GM12874 (cell line): ENCODE results near the gene C1orf116.

ENCODE experiments used
- TF ChIP-seq, protein P1 (sequence below): IDR thresholded peaks from 2 replicates; pipeline ENCODE4 v1.5.1; 2011; ENCODE audit warnings: low read depth, mild to moderate bottlenecking, control low read depth, low read length, moderate library complexity; ENCODE audit not compliant: insufficient read depth

C1orf116 gene

DNA sequence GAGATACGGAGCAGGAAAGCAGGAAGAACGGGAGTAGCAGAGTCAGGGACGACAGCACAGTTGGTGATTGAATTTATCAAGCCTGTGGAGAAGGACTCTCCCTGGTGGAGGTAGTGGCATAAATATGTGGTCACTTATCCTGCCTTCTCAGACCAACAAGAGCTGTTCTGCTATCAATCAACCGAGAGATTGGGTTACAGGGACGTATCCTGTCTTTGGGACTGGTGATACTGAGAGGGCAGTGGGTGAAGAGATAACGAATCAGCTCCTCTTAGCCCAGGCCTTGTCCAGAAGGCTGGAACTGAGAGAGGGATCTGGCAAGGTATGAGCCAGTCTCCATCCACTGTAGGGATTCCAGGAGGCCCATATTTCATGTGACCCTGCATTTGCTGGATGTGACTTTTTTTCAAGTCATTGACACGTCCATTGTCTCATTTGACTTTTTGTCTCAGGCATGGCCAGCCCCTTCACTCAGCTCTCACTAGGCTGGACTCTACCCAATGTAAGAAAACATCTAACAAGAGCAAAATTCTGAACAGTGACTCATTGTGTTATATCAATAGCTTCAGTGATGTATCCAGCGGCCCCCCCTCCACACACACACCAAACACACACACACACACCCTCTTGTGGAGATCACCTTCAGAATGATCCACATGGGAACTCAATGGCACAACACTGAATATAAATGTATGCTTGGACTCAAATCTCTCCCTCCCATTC, 11.3 kb downstream of the C1orf116 start:
- TF ChIP-seq, protein P1, sequence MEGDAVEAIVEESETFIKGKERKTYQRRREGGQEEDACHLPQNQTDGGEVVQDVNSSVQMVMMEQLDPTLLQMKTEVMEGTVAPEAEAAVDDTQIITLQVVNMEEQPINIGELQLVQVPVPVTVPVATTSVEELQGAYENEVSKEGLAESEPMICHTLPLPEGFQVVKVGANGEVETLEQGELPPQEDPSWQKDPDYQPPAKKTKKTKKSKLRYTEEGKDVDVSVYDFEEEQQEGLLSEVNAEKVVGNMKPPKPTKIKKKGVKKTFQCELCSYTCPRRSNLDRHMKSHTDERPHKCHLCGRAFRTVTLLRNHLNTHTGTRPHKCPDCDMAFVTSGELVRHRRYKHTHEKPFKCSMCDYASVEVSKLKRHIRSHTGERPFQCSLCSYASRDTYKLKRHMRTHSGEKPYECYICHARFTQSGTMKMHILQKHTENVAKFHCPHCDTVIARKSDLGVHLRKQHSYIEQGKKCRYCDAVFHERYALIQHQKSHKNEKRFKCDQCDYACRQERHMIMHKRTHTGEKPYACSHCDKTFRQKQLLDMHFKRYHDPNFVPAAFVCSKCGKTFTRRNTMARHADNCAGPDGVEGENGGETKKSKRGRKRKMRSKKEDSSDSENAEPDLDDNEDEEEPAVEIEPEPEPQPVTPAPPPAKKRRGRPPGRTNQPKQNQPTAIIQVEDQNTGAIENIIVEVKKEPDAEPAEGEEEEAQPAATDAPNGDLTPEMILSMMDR = no peak

DNA sequence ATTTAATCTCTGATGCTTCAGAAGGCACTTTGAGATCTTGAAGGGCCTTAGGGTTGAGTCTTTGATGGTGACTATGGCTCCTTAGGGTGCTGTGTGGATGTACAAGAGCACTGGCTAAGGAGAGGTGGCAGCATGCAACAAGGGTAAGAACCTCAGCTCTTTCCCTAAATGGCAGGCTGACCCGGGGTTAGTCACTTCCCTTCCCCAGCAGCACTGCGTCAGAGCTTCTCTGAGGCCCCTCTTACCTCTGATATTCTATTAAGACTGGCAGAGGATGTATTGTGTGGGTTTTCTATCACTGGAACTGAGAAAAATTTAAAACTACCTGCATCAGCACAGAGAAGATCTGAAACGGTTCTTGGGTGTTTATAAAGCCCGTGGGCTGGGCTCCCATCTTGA, 11.8 kb downstream of the C1orf116 start:
- TF ChIP-seq, protein P1 = no peak

- TF ChIP-seq, protein P1 = no peak
These were observed 12.4 kb downstream of the C1orf116 start for GRCh38 chr1:207020065-207020708.

GRCh38 chr1:207019661-207020060, 12.9 kb downstream of the C1orf116 start:
- TF ChIP-seq, protein P1 = no peak

- TF ChIP-seq, protein P1 = no peak
These were observed 13.4 kb downstream of the C1orf116 start for GRCh38 chr1:207019161-207019560.

- TF ChIP-seq, protein P1 = no peak
These were observed 13.8 kb downstream of the C1orf116 start for GRCh38 chr1:207018707-207019106.

DNA sequence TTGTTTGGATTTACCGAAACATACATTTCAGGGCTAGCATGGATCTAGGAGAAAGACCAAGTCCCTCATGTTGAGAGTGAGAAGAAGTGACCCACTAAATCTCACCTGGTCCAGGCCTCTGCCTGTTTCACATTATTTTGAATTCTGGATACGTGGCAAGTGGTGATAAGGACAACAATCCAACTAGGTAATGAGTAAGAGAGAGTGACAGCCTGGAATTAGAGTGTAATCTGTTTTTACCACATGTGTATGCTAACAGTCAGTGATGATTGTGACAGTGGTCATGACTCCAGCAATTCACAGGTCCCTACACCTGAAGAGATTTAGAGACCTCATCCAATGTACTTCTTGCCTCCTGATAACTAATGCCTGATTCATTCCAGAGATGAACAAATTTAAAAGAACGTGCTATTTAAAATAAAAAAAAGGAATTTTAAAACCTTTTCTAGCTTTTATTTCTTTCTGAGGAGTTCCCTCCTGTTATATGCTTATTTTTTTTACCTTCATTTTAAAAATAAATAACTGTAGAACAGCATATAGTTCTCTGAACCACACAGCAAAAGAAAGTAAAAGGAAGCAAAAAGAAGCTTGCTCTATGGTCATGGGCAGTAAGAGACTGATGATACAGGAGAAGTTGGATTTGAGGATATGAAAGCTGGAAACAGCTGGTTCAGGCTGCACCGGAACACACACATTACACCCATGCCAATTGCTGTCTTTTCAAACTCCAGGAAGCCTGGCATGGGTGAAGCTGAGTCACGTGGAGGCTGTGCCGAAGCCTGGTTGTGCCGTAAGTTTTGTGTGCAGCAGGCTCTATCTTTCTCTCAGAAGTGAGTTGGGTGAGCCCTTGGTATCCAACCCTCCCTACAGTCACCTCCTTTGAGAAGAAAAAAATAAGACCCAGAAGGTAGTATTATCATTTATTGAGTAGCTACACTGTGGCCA, 14.7 kb downstream of the C1orf116 start:
- TF ChIP-seq, protein P1 = no peak
